Osteocyte (in vitro differentiated cells): Measurements from ENCODE around the gene GSTK1. TPM values are rescaled to one million over a fixed set of nuclear protein-coding genes. Genes with fewer than 3 reads are reported as not detected.

Experiments used
- DNase-seq: peaks from one replicate; pipeline ENCODE4 v3.0.0; 2021; ENCODE audit warnings: mixed read lengths; ENCODE audit not compliant: unreplicated experiment; ENCODE audit errors: extremely low spot score
- H3K27ac Mint-ChIP-seq: one replicate; pipeline ENCODE4 v1.8.0; 2021; ENCODE audit warnings: mild to moderate bottlenecking, mixed read lengths; ENCODE audit not compliant: unreplicated experiment
- H3K27me3 Mint-ChIP-seq: one replicate; pipeline ENCODE4 v1.8.0; 2021; ENCODE audit warnings: mixed read lengths; ENCODE audit not compliant: unreplicated experiment
- H3K36me3 Mint-ChIP-seq: one replicate; pipeline ENCODE4 v1.8.0; 2021; ENCODE audit warnings: mixed read lengths; ENCODE audit not compliant: unreplicated experiment
- H3K4me1 Mint-ChIP-seq: one replicate; pipeline ENCODE4 v1.8.0; 2021; ENCODE audit warnings: mixed read lengths; ENCODE audit not compliant: unreplicated experiment
- H3K4me3 Mint-ChIP-seq: one replicate; pipeline ENCODE4 v1.8.0; 2021; ENCODE audit warnings: mild to moderate bottlenecking, moderate library complexity, mixed read lengths; ENCODE audit not compliant: unreplicated experiment
- H3K9me3 Mint-ChIP-seq: one replicate; pipeline ENCODE4 v1.8.0; 2021; ENCODE audit warnings: mixed read lengths; ENCODE audit not compliant: unreplicated experiment
- total RNA-seq: library from RNA; stranded (reverse); gene quantifications from 2 replicates; pipeline ENCODE4 v1.2.1, GENCODE V29; 2021
- TF ChIP-seq, protein P1 (sequence below): fragments of 200-600 bp; sonication (generic); IDR thresholded peaks from 2 replicates; pipeline ENCODE4 v1.5.0; 2021; ENCODE audit warnings: antibody characterized with exemption, mild to moderate bottlenecking, moderate library complexity

The GSTK1 gene
- total RNA-seq, 1 donor from 2014 or later = 141 TPM

GRCh38 chr7:143243614-143244013, 19.6 kb upstream of the GSTK1 start:
- Mint-ChIP-seq H3K4me3 (no peak overlapping the region), H3K4me1 (peaks cover 38% of the 10 kb centered on the region), H3K27ac (no peak overlapping the region), H3K27me3 (peaks cover 5% of the 10 kb centered on the region), H3K36me3 (peaks cover 3% of the 10 kb centered on the region), H3K9me3 (no peaks in the 10 kb centered on the region)
- TF ChIP-seq, protein P1, sequence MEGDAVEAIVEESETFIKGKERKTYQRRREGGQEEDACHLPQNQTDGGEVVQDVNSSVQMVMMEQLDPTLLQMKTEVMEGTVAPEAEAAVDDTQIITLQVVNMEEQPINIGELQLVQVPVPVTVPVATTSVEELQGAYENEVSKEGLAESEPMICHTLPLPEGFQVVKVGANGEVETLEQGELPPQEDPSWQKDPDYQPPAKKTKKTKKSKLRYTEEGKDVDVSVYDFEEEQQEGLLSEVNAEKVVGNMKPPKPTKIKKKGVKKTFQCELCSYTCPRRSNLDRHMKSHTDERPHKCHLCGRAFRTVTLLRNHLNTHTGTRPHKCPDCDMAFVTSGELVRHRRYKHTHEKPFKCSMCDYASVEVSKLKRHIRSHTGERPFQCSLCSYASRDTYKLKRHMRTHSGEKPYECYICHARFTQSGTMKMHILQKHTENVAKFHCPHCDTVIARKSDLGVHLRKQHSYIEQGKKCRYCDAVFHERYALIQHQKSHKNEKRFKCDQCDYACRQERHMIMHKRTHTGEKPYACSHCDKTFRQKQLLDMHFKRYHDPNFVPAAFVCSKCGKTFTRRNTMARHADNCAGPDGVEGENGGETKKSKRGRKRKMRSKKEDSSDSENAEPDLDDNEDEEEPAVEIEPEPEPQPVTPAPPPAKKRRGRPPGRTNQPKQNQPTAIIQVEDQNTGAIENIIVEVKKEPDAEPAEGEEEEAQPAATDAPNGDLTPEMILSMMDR = no peak
- no peak for DNase-seq

- Mint-ChIP-seq H3K27me3 (peaks cover 5% of the 10 kb centered on the region), H3K36me3 (peaks cover 6% of the 10 kb centered on the region), H3K9me3 (no peaks in the 10 kb centered on the region), H3K27ac (no peak overlapping the region), H3K4me1 (peaks cover 37% of the 10 kb centered on the region), H3K4me3 (no peak overlapping the region)
- TF ChIP-seq, protein P1 = no peak
- no peak for DNase-seq
Measured at GRCh38 chr7:143244321-143244720, 18.9 kb upstream of the GSTK1 start.

GRCh38 chr7:143245123-143245522, 18.1 kb upstream of the GSTK1 start:
- no peak for DNase-seq
- TF ChIP-seq, protein P1 = no peak
- Mint-ChIP-seq H3K4me1 (peaks cover 29% of the 10 kb centered on the region), H3K36me3 (peaks cover 6% of the 10 kb centered on the region), H3K9me3 (no peaks in the 10 kb centered on the region), H3K4me3 (no peak overlapping the region), H3K27me3 (peaks cover 5% of the 10 kb centered on the region), H3K27ac (no peak overlapping the region)

DNA sequence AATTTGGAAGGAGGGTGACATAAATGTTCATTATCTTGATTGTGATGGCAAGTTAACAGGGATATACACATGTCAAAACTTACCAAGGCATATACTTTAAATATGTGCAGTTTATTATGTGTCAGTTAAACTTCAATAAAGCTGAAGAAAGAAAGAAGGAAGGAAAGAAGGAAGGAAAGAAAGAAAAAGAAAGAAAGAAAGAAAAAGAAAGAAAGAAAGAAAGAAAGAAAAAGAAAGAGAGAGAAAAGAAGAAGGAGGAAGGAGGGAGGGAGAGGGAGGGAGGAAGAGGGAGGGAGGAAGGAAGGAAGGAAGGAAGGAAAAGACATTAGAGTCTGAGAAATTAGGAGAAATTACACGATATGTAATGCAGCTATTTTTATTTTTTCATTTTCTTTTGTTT, 15.9 kb upstream of the GSTK1 start:
- Mint-ChIP-seq H3K4me1 (peaks cover 16% of the 10 kb centered on the region), H3K27ac (no peak overlapping the region), H3K4me3 (no peak overlapping the region), H3K27me3 (peaks cover 5% of the 10 kb centered on the region), H3K36me3 (peaks cover 6% of the 10 kb centered on the region), H3K9me3 (peaks cover 2% of the 10 kb centered on the region)
- TF ChIP-seq, protein P1 = no peak
- no peak for DNase-seq

- Mint-ChIP-seq H3K9me3 (peaks cover 12% of the 10 kb centered on the region), H3K4me3 (no peak overlapping the region), H3K36me3 (peaks cover 7% of the 10 kb centered on the region), H3K4me1 (peaks cover 16% of the 10 kb centered on the region), H3K27ac (no peak overlapping the region), H3K27me3 (peaks cover 5% of the 10 kb centered on the region)
- no peak for DNase-seq
- TF ChIP-seq, protein P1 = no peak
Measured at GRCh38 chr7:143248761-143249354, 14.4 kb upstream of the GSTK1 start.
